Fibroblast of lung (primary cell): ENCODE measurements around the gene PLD5. TPM values are rescaled to one million over a fixed set of nuclear protein-coding genes. Genes with fewer than 3 reads are reported as not detected.

Experiments
- DNase-seq, 2 donors: peaks; one replicate each; pipeline versions ENCODE4 v3.0.0 to v3.0.0-alpha.2; 2010; ENCODE audit warnings: low read depth in 2 of 2
- H2AFZ ChIP-seq: 2 replicates; pipeline ENCODE4 v1.5.1; 2012; ENCODE audit warnings: low read length, control low read depth, inconsistent platforms
- H3K27ac ChIP-seq: 2 replicates; pipeline ENCODE4 v1.5.1; 2011; ENCODE audit warnings: low read length, control low read depth; ENCODE audit not compliant: insufficient read depth
- H3K27me3 ChIP-seq: 2 replicates; pipeline ENCODE4 v1.5.1; 2011; ENCODE audit warnings: mild to moderate bottlenecking, low read length; ENCODE audit not compliant: control insufficient read depth, insufficient read depth
- H3K36me3 ChIP-seq: 2 replicates; pipeline ENCODE4 v1.5.1; 2011; ENCODE audit warnings: low read length; ENCODE audit not compliant: control insufficient read depth, insufficient read depth
- H3K4me1 ChIP-seq: 2 replicates; pipeline ENCODE4 v1.5.1; 2011; ENCODE audit warnings: low read length; ENCODE audit not compliant: control insufficient read depth, insufficient read depth; ENCODE audit errors: extremely low read depth
- H3K4me2 ChIP-seq: 2 replicates; pipeline ENCODE4 v1.5.1; 2011; ENCODE audit warnings: low read length, control low read depth; ENCODE audit not compliant: insufficient read depth; ENCODE audit errors: extremely low read depth
- H3K4me3 ChIP-seq, 4 experiments: fragments of 200-600 bp in 1 of 4; sonication (generic) in 1 of 4; replicated peaks in 1 of 4; 2 replicates each; pipeline ENCODE4 v1.5.1; 2011 to 2016; ENCODE audit warnings: low read length in 4 of 4, low read depth in 3 of 4, mild to moderate bottlenecking in 3 of 4, control low read depth in 2 of 4, inconsistent platforms in 1 of 4, mixed read lengths in 1 of 4; ENCODE audit not compliant: insufficient read depth in 1 of 4; ENCODE audit errors: control extremely low read depth in 1 of 4
- H3K79me2 ChIP-seq: 2 replicates; pipeline ENCODE4 v1.5.1; 2012; ENCODE audit warnings: mild to moderate bottlenecking, low read length, inconsistent platforms; ENCODE audit not compliant: control insufficient read depth, insufficient read depth
- H3K9ac ChIP-seq: 2 replicates; pipeline ENCODE4 v1.5.1; 2011; ENCODE audit warnings: mild to moderate bottlenecking, low read length, control low read depth; ENCODE audit not compliant: insufficient read depth
- H3K9me3 ChIP-seq: 2 replicates; pipeline ENCODE4 v1.5.1; 2012; ENCODE audit warnings: low read depth, low read length; ENCODE audit not compliant: control insufficient read depth, insufficient read depth
- H4K20me1 ChIP-seq: 2 replicates; pipeline ENCODE4 v1.5.1; 2011; ENCODE audit warnings: low read length; ENCODE audit not compliant: control insufficient read depth, insufficient read depth; ENCODE audit errors: extremely low read depth
- CTCF ChIP-seq, 2 donors: IDR thresholded peaks in 1 of 2; conservative IDR thresholded peaks in 1 of 2; 1 replicate in 1 of 2; 2 replicates in 1 of 2; pipeline ENCODE4 v1.5.1; 2011 to 2012; ENCODE audit warnings: low read length in 2 of 2, control low read depth in 1 of 2, inconsistent platforms in 1 of 2, low read depth in 1 of 2, mild to moderate bottlenecking in 1 of 2
- EZH2 ChIP-seq: IDR thresholded peaks from 2 replicates; pipeline ENCODE4 v1.5.1; 2012; ENCODE audit warnings: low read length, control low read depth, mild to moderate bottlenecking; ENCODE audit errors: missing control alignments
- polyA plus RNA-seq, 2 donors: library from polyadenylated mRNA; depleted of rRNA in 1 of 2; stranded (reverse) in 1 of 2; unstranded in 1 of 2; fragments of >200 nt; gene quantifications; 2 replicates each; pipeline ENCODE4 v1.2.1, GENCODE V29; 2011 to 2012; ENCODE audit warnings: missing spikeins in 1 of 2
- total RNA-seq: library from RNA; depleted of rRNA; stranded (reverse); fragments of >200 nt; gene quantifications from 2 replicates; pipeline ENCODE4 v1.2.1, GENCODE V29; 2014

The PLD5 gene
- total and polyA plus RNA-seq, 2 donors (not counting 1 experiment from before 2014, with no cell fraction given) = under 0.01 to 0.02 TPM

GRCh38 chr1:242544071-242544470, 19.6 kb upstream of the PLD5 start:
- Histone ChIP-seq H2AFZ (no peak overlapping the region), H3K4me3 (no peak overlapping the region), H3K79me2 (no peaks in the 10 kb centered on the region), H3K36me3 (no peaks in the 10 kb centered on the region), H3K4me2 (no peak overlapping the region), H4K20me1 (no peaks in the 10 kb centered on the region), H3K9me3 (no peaks in the 10 kb centered on the region), H3K27me3 (no peaks in the 10 kb centered on the region), H3K9ac (no peak overlapping the region), H3K27ac (no peak overlapping the region), H3K4me1 (no peaks in the 10 kb centered on the region)
- TF ChIP-seq EZH2 = no peak
- TF ChIP-seq CTCF (conservative IDR thresholded peaks at IDR 0.05 in 1 of 2, IDR thresholded peaks at IDR 0.05 in 1 of 2; ENCODE audit: low read depth in 1 of 2, low read length in 2 of 2) = no peak
- no peak for DNase-seq

- no peak overlapping the region for H2AFZ ChIP-seq
- no peaks in the 10 kb centered on the region for H3K4me1 ChIP-seq
- DNase-seq = no peak
- no peaks in the 10 kb centered on the region for H3K9me3 ChIP-seq
- H3K27me3 ChIP-seq = no peaks in the 10 kb centered on the region
- no peaks in the 10 kb centered on the region for H3K36me3 ChIP-seq
- no peak overlapping the region for H3K27ac ChIP-seq
- no peak overlapping the region for H3K4me3 ChIP-seq
- H3K9ac ChIP-seq = no peak overlapping the region
- H3K4me2 ChIP-seq = no peak overlapping the region
- no peaks in the 10 kb centered on the region for H4K20me1 ChIP-seq
- no peaks in the 10 kb centered on the region for H3K79me2 ChIP-seq
- TF ChIP-seq CTCF (conservative IDR thresholded peaks at IDR 0.05 in 1 of 2, IDR thresholded peaks at IDR 0.05 in 1 of 2; ENCODE audit: low read depth in 1 of 2, low read length in 2 of 2) (no peak), EZH2 (no peak)
Observed at GRCh38 chr1:242542271-242542670, 17.8 kb upstream of the PLD5 start.

GRCh38 chr1:242535986-242536385, 11.5 kb upstream of the PLD5 start:
- H4K20me1 ChIP-seq = no peaks in the 10 kb centered on the region
- no peak overlapping the region for H3K4me3 ChIP-seq
- no peaks in the 10 kb centered on the region for H3K9me3 ChIP-seq
- no peak overlapping the region for H3K4me2 ChIP-seq
- no peaks in the 10 kb centered on the region for H3K79me2 ChIP-seq
- no peaks in the 10 kb centered on the region for H3K4me1 ChIP-seq
- DNase-seq = no peak
- H3K36me3 ChIP-seq = no peaks in the 10 kb centered on the region
- no peaks in the 10 kb centered on the region for H3K27me3 ChIP-seq
- no peak overlapping the region for H2AFZ ChIP-seq
- TF ChIP-seq CTCF (conservative IDR thresholded peaks at IDR 0.05 in 1 of 2, IDR thresholded peaks at IDR 0.05 in 1 of 2; ENCODE audit: low read depth in 1 of 2, low read length in 2 of 2) = no peak
- no peak for TF ChIP-seq EZH2
- H3K27ac ChIP-seq = no peak overlapping the region
- H3K9ac ChIP-seq = no peak overlapping the region
